ENCODE data around the gene FIBCD1. TPM values are rescaled to one million over a fixed set of nuclear protein-coding genes. Genes with fewer than 3 reads are reported as not detected.

Gene FIBCD1
- total RNA-seq, 4 donors from 2014 or later: not detected

DNA sequence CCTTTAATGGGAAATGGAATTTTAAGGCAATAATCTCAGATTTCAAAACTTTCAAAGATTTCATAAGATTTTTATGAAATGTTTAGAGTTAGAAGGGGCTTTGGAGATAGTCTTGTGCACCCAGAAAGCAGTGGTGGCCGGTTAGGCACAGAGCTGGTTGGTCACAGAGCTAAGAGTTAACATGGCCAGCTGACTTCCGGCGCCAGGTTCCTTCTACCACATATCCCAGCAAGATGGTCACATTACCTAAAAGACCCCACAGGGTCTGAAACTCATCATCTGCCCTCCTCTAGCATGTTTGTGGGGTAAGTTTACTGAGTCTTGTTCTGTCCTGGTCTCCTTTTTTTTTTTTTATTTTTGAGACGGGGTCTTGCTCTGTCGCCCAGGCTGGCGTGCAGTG lies 61.7 kb downstream of the FIBCD1 start:
- H3K4me3 ChIP-seq: no peak overlapping the region
- TF ChIP-seq POLR2A (IDR thresholded peaks at IDR 0.05): no peak
- no peak for TF ChIP-seq EP300 (IDR thresholded peaks at IDR 0.05)
- no peak overlapping the region for H3K27ac ChIP-seq
- H3K9me3 ChIP-seq: no peaks in the 10 kb centered on the region
- H3K27me3 ChIP-seq: no peaks in the 10 kb centered on the region
- no peaks in the 10 kb centered on the region for H3K4me1 ChIP-seq
- H3K36me3 ChIP-seq: peaks cover 96% of the 10 kb centered on the region
- no peak for DNase-seq (ENCODE audit: low spot score in 2 of 2)
- WGBS: 92% methylated on average over 6 of the region's 6 CpGs

- no peaks in the 10 kb centered on the region for H3K27me3 ChIP-seq
- H3K9me3 ChIP-seq: no peaks in the 10 kb centered on the region
- no peak overlapping the region for H3K27ac ChIP-seq
- H3K4me3 ChIP-seq: no peak overlapping the region
- peaks cover 87% of the 10 kb centered on the region for H3K36me3 ChIP-seq
- no peak for TF ChIP-seq POLR2AphosphoS5 (IDR thresholded peaks at IDR 0.05)
- no peak for TF ChIP-seq CTCF (IDR thresholded peaks at IDR 0.05)
- no peak for TF ChIP-seq EP300 (IDR thresholded peaks at IDR 0.05)
- no peak for TF ChIP-seq POLR2A (IDR thresholded peaks at IDR 0.05)
- DNase-seq (ENCODE audit: low spot score in 2 of 2): no peak
- 95% methylated on average over 5 of the region's 5 CpGs for WGBS
- H3K4me1 ChIP-seq: no peaks in the 10 kb centered on the region
These were observed 64.3 kb downstream of the FIBCD1 start for GRCh38 chr9:130874783-130875182.

- Histone ChIP-seq H3K36me3 (peaks cover 79% of the 10 kb centered on the region), H3K27ac (no peak overlapping the region), H3K27me3 (no peaks in the 10 kb centered on the region), H3K4me1 (no peaks in the 10 kb centered on the region), H3K4me3 (no peak overlapping the region), H3K9me3 (no peaks in the 10 kb centered on the region)
- no peak for TF ChIP-seq POLR2A (IDR thresholded peaks at IDR 0.05)
- TF ChIP-seq EP300 (IDR thresholded peaks at IDR 0.05): no peak
- TF ChIP-seq POLR2AphosphoS5 (IDR thresholded peaks at IDR 0.05): no peak
- no peak for TF ChIP-seq CTCF (IDR thresholded peaks at IDR 0.05)
- WGBS: 91% methylated on average over 8 of the region's 8 CpGs
- DNase-seq (ENCODE audit: low spot score in 2 of 2): no peak
These were observed 65.1 kb downstream of the FIBCD1 start for GRCh38 chr9:130873966-130874365.

GRCh38 chr9:130872912-130873503 lies 66.0 kb downstream of the FIBCD1 start:
- Histone ChIP-seq H3K27ac (no peak overlapping the region), H3K27me3 (no peaks in the 10 kb centered on the region), H3K4me1 (no peaks in the 10 kb centered on the region), H3K9me3 (no peaks in the 10 kb centered on the region), H3K4me3 (no peak overlapping the region), H3K36me3 (peaks cover 71% of the 10 kb centered on the region)
- TF ChIP-seq EP300 (IDR thresholded peaks at IDR 0.05): no peak
- TF ChIP-seq POLR2A (IDR thresholded peaks at IDR 0.05): no peak
- TF ChIP-seq CTCF (IDR thresholded peaks at IDR 0.05): no peak
- TF ChIP-seq POLR2AphosphoS5 (IDR thresholded peaks at IDR 0.05): no peak
- 85% methylated on average over 15 of the region's 15 CpGs for WGBS
- no peak for DNase-seq (ENCODE audit: low spot score in 2 of 2)

- no peaks in the 10 kb centered on the region for H3K27me3 ChIP-seq
- no peak for TF ChIP-seq CTCF (IDR thresholded peaks at IDR 0.05)
- no peak for TF ChIP-seq EP300 (IDR thresholded peaks at IDR 0.05)
- TF ChIP-seq POLR2AphosphoS5 (IDR thresholded peaks at IDR 0.05): no peak
- no peak for TF ChIP-seq POLR2A (IDR thresholded peaks at IDR 0.05)
- H3K27ac ChIP-seq: no peak overlapping the region
- H3K4me1 ChIP-seq: no peaks in the 10 kb centered on the region
- H3K36me3 ChIP-seq: peaks cover 66% of the 10 kb centered on the region
- 97% methylated on average over 9 of the region's 9 CpGs for WGBS
- DNase-seq (ENCODE audit: low spot score in 2 of 2): no peak
- no peak overlapping the region for H3K4me3 ChIP-seq
- H3K9me3 ChIP-seq: no peaks in the 10 kb centered on the region
These were observed 66.5 kb downstream of the FIBCD1 start for GRCh38 chr9:130872508-130872907.

DNA sequence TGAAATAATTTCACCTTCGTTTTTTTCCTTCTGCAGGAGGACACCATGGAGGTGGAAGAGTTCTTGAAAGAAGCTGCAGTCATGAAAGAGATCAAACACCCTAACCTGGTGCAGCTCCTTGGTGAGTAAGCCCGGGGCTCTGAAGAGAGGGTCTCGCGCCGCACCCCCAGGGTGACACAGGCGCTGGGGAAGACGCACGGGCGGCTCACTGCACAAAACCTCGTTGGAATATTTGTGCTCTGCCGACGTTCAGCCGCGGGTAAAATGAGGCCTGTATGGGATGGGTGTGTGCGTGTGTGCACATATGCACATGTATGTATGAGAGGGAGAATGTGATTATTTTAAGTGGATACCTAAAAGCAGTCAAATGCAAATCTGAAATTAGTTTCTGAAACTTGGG lies 67.0 kb downstream of the FIBCD1 start:
- H3K27ac ChIP-seq: no peak overlapping the region
- no peaks in the 10 kb centered on the region for H3K27me3 ChIP-seq
- no peak for TF ChIP-seq POLR2AphosphoS5 (IDR thresholded peaks at IDR 0.05)
- no peak for TF ChIP-seq CTCF (IDR thresholded peaks at IDR 0.05)
- no peak for TF ChIP-seq EP300 (IDR thresholded peaks at IDR 0.05)
- TF ChIP-seq POLR2A (IDR thresholded peaks at IDR 0.05): no peak
- no peak for DNase-seq (ENCODE audit: low spot score in 2 of 2)
- peaks cover 62% of the 10 kb centered on the region for H3K36me3 ChIP-seq
- H3K4me3 ChIP-seq: no peak overlapping the region
- WGBS: 90% methylated on average over 15 of the region's 15 CpGs
- no peaks in the 10 kb centered on the region for H3K9me3 ChIP-seq
- H3K4me1 ChIP-seq: no peaks in the 10 kb centered on the region

Data from suprapubic skin (tissue), 4 donors.